ENCODE results near the gene KCNK5.

DNA sequence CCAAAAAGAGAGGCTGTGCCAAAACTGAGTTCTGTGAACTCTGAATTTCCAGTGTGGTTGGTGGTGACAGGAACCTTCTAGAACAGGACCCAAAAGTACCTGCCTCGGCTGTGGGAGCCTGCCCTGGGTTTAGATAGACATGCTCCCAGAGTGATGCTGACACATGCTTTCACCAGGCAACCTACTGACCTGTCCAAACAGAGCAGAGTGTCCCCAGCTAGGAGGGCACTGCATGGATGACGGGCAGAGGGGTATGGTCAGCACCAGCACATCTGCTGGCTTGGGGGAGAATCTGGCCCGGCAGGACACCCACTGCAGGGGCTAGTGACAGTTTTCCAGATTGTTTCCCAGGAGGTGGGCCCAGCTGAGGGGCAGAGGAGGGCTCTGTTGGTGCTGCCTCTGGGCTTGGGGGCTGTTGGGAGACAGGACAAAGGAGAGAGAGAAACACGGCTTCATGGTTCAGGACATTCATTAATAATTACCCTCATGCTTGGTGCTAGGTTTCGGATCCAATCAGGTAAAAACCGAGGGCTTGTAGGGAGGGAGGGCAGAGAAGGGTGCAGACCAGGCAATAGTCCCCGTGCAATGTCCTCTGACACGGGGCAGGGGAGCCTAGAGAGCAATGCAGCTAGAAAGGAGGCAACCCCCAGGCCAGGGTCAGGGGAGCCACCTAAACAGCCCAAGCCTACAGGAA is 15.0 kb downstream of the KCNK5 start:
- TF ChIP-seq, protein P1, sequence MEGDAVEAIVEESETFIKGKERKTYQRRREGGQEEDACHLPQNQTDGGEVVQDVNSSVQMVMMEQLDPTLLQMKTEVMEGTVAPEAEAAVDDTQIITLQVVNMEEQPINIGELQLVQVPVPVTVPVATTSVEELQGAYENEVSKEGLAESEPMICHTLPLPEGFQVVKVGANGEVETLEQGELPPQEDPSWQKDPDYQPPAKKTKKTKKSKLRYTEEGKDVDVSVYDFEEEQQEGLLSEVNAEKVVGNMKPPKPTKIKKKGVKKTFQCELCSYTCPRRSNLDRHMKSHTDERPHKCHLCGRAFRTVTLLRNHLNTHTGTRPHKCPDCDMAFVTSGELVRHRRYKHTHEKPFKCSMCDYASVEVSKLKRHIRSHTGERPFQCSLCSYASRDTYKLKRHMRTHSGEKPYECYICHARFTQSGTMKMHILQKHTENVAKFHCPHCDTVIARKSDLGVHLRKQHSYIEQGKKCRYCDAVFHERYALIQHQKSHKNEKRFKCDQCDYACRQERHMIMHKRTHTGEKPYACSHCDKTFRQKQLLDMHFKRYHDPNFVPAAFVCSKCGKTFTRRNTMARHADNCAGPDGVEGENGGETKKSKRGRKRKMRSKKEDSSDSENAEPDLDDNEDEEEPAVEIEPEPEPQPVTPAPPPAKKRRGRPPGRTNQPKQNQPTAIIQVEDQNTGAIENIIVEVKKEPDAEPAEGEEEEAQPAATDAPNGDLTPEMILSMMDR (IDR thresholded peaks at IDR 0.05; ENCODE audit: poor library complexity, severe bottlenecking), result no peak
- no peak for TF ChIP-seq EZH2 (IDR thresholded peaks at IDR 0.05; ENCODE audit: borderline replicate concordance, insufficient read depth, low read length, poor library complexity, severe bottlenecking)
- TF ChIP-seq TAF1 (IDR thresholded peaks at IDR 0.05; ENCODE audit: low read depth), result no peak

Measured in neural cell (in vitro differentiated cells).